Left kidney (tissue), 2 donors: ENCODE data around the gene ODC1. TPM values are rescaled to one million over a fixed set of nuclear protein-coding genes. Genes with fewer than 3 reads are reported as not detected.
"Not testable (repeated sequence)": the region's sequence is repeated elsewhere in the genome, so short reads cannot be mapped to it uniquely, and the experiment has no call there.

Experiments used
- DNase-seq: peaks from one replicate; pipeline ENCODE4 v3.0.0-alpha.2; 2013
- polyA plus RNA-seq: library from polyadenylated mRNA; unstranded; fragments of 120-200 nt; gene quantifications from one replicate; pipeline ENCODE4 v1.2.1, GENCODE V29; 2013; ENCODE audit not compliant: insufficient read length

The ODC1 gene
- polyA plus RNA-seq, 1 donor, result 375 TPM

- no peak for DNase-seq
Observed at GRCh38 chr2:10454505-10454904, 6.4 kb upstream of the ODC1 start.

DNA sequence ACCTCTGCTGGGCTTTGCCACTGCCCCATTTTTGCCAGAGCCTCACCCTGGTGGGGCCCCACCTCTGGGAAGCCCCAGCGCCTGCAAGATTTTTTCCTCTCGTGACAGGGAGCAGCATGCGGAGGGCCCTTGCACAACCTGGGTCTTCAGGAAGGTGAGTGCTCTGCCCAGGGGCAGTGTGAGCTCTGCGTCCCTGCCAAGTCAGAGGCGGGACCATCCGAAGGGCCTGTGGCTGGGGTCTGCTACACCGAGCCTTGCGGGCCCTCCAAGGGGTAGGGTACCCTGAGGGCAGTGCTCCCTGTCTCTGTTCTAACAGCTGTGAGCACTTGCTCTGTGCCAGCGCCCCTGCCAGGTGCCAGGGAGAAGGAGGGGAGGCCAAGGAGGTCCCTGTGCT, 5.8 kb upstream of the ODC1 start:
- no peak for DNase-seq

DNA sequence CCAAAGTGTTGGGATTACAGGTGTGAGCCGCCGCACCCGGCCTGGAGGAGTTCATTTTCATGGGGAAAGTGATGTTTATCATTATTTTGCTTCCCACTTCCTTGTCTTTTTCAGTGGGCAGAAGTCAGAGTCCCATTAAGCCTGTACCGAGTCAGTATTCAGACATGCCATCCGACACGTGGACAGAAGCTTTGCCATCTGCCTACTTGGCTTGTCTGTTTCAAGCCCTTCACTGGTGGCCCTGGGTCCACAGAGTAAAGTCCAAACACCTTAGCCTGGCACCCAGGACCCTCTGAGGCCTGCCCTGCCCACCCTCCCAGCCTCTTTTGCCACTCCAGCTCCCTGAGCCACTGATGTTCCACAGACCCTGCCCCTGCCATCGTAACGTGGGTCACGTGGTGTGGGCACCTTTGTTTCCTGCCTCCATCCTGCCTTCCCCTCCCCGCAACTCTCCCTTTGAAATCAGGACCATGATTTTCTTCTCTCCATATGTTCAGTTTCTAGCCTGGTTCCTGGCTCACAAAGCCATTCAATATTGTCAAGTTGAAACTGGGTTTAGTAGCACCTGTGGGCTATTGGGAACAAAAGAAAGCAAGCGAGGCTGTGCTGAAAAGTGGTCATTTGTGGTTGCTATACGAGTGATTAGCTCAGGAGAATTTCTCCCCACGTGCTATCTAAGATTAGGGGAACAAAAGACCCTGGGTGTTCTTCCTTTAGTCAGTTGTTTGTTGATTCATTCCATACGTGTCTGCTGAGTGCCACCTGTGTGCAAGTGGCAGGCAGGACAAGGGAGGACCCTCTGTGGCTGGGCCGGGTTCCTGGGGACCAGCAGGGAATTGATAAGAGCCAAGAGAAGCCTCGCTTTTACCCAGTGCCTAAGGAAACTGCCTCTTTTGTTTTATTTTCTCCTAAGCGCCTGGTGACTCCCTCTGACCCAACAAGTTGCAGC, 5.1 kb upstream of the ODC1 start:
- DNase-seq, result no peak

DNA sequence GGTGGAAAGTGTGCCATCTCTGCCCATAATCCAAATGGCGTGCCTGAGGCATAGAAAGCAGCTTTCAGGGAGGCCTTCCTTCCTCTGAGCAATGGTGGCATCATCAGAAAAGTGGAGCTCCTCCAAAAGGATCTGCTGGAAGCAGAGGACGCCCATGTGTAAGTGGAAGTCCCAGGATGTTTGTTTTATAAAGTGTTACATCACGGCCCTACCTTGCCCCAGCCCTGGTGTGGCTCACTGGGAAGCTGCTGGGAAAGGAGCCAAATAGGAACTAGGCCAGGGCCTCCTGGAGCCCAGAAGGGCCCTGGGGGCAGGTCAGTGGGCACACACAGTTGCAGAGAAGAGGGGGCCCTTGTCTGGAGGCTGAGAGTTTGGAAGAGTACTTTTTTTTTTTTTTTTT, 4.2 kb upstream of the ODC1 start:
- DNase-seq, result no peak

DNA sequence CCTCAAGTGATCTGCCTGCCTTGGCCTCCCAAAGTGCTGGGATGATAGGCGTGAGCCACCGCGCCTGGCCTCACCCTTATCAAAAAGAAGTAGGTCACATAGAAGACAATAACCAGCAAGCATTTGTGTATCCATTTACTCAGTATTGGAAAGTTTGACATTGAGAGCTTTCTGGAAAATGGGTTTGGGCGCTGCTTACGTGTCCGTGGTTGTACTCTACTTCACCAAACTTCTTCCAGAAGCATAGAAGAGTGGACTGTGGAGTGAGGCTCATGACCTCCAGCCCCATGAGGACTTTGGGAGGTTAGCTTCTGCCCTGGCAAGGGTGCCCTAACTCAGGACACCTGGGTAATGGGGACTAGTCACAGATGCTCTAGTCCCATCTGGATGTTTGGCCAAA, 3.7 kb upstream of the ODC1 start:
- no peak for DNase-seq

DNA sequence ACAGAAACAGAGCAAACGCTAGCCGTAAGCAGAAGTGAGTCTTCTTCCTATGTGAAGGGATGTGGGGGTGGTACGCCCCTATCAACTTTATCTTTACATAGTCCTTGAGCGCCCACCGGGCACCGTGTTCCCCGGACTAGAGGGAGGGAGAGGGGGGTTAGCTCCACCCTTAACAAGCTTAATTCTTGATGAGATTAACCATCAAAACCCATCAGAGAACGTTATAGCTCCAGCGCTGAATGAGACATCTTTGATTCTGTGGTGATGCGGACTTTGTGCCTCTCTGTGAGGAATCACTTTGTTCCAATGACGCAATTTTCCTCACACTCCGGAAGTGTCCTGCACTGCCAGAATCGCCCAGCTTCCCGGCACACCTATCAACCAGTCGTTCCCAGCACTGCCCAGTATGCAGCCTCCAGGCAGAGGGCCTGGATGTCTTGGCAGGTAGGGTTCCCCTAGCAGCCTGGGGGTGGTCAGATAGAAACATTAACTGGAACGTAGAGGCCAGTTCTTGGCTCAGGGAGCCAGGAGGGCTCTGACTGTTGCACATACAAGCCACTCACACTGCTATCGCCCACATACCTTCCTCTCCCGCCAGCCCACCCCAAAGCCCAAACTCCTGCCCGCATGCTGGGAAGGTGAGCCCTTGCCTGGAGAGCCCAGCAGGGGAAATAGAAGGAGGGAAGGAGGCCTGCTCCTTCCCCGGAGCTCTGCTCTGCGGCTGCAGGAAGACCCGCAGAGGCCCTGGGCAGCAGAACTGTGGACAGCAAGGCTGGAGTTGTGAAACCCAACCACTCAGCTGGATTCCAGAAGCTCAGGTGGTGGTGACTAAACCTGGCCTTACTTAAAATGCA, 1.9 kb upstream of the ODC1 start:
- DNase-seq, result no peak

- DNase-seq, result no peak
Observed at GRCh38 chr2:10449486-10449831, 1.3 kb upstream of the ODC1 start.

DNA sequence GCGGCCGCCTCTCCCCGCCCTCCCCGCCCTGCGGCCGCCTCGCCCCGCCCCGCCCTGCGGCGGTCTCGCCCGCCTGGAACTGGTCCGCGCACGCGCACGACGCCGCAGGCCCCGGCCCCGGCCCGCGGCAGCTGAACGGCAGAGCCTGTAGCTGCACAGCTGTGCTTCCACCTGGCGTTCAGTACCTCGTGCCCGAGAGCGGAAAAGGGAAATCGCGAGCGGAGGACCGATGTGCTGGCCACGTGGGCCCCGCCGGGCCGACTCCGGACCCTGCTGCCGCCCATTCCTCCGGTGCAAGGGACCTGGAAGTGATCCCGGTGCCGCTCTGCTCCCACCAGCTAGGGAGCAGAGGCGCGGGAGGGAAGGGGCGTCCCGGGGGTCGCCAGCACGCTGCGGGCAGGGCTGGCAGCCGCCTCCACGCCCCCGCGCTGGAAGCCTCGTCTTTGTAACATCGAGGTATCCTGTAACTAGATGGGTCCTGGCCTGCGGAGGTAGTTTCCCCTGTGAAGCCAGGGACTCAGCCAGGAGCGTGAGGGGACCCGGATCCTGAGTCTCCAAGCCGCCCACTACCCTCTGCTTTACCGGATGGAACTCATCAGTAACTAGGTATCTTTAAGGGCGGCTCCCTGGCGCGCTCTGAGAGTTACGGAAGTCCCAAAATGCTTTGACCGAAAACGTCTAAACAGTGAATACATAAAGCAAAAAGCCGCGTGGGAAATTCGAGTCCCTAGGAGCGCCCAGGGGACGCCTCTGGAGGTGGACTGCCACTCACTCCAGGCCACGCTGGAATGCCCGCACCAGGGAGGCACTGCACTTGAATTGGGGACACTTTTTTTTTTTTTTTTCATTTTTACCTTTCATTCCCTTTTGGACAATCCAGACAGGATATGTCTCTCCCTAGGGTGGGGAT, 704 bp upstream of the ODC1 start:
- peak; percentile 85 for DNase-seq

DNA sequence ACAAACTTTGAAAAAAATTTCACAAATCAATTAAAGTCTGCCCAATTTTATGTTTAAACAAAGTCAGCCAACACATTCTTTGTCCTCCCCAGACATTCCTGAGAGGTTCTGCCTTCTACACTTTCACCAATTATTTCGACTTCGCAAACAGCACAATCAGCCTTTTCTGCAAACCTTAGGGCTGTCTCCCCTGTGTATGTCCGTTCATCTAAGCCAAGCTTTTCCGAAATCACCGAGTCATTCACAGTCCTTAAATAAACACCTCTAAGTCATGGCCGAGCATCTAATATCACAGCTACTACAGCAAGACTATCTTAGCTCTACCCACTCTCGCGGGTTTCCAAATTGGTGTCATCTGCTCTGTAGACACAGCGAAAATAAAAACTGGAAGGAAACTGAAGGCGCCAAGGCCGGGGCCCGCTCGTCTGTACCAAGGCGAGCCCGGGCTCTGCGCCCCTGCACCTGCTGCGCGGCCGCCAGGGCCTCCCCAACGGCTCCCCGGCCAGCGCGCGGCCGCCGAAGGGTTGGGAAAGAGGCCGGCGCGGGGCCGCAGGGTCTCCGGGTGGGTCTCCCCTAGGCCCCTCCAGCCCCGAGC, 730 bp downstream of the ODC1 start:
- no peak for DNase-seq

DNA sequence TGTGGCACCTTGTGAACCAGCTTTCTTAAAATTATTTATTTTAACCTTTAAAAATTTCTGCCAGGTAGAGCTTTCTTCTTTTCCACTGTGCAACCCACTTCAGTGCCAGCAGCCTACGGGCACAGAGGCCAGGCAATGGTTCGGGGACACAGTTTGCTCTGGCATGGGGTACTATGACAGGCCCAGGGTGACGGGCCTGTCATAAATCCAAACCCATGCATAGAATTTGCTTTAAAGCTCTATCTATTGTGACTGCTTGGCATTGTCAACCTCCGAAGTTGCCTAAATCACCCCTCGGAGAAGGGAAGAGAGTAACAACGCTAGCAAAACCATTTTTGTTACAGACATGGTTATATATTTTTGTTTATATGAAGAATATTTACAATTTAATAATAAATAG, 1.5 kb downstream of the ODC1 start:
- DNase-seq, result no peak

- DNase-seq, result no peak
Observed at GRCh38 chr2:10444463-10444862, 3.7 kb downstream of the ODC1 start.

- not testable (repeated sequence) for DNase-seq
Observed at GRCh38 chr2:10442469-10443126, 5.5 kb downstream of the ODC1 start.

- no peak for DNase-seq
Observed at GRCh38 chr2:10441948-10442347, 6.2 kb downstream of the ODC1 start.

GRCh38 chr2:10440736-10441135, 7.4 kb downstream of the ODC1 start:
- no peak for DNase-seq

DNA sequence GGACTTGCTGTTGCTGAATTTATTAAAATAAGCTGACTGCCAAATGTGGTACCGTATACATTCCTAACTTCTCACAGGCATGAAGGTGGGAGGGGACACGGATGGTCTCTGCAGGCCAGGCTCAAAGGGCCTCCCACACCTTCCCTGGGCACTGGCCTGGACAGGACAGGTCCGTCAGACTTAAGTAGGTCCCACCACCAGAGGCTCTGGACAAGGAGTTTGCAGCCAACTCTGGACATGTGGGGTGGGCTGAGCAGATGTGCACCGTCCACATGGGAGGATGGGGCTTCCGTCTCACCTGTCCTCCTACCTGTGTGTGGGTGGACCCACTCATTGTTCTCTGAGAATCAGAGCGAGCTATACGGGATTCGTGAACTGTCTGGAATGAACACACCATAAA, 8.2 kb downstream of the ODC1 start:
- no peak for DNase-seq

DNA sequence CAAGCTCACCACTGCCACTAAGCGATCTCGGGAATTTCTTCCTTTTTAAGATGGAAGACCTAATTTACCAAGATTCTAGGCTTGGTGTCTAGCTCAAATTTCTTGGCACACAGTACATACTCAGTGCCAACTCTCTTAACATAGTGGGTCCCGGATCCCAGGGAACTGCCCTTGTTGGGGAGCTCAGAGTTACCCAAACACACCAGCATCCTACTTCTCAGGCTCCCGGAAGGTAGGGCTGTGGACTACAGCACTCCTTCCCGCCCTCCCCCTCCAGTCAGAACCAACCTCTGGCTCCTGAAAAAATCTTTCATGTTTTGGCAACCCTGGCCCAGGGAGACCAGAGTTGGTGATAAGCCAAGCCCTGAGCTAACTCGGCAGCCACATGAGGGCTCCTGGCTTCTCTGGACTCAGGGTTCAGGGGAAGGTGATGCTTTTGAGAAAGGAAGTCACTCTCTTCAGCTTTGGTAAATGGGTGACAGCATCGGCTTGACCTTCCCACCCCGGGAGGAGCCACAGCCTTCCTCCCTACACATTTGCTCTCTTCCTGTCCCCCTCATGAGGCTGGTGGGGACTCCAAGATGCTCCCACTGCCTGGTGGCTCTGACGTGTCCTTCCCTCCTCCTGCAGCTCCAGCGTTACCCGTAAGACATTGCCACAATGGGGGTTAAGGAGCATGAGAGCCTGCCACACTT, 8.8 kb downstream of the ODC1 start:
- no peak for DNase-seq

- DNase-seq, result no peak
Observed at GRCh38 chr2:10438688-10439087, 9.4 kb downstream of the ODC1 start.

DNA sequence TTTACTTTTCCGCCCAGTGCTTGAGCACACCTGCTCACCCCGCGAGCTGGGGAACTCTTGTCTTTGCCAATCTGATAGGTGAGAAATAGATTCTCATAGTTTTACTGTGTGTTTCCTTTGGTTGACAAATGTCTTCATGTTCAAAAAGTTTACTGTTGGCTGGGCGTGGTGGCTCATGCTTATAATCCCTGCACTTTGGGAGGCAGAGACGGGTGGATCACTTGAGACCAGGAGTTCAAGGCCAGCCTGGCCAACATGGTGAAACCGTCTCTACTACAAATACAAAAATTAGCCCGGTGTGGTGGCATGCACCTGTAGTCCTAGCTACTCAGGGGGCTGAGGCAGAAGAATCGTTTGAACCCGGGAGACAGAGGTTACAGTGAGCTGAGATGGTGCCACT, 10.3 kb downstream of the ODC1 start:
- DNase-seq, result no peak

GRCh38 chr2:10436583-10437110, 11.5 kb downstream of the ODC1 start:
- DNase-seq, result no peak

- DNase-seq, result no peak
Observed at GRCh38 chr2:10435820-10436204, 12.3 kb downstream of the ODC1 start.
